BE2C (cell line): ENCODE data around the gene ATG7.
A peak's percentile ranks its signal among the peaks of the same experiment; 100 is the strongest.
"Not testable (repeated sequence)": the region's sequence is repeated elsewhere in the genome, so short reads cannot be mapped to it uniquely, and the experiment has no call there.

Experiments
- DNase-seq: peaks from one replicate; pipeline ENCODE4 v3.0.0-alpha.2; 2020
- H3K27me3 ChIP-seq: fragments of 250-450 bp; sonication (Bioruptor Pico); 2 replicates; pipeline ENCODE4 v1.5.1; 2020; ENCODE audit warnings: mild to moderate bottlenecking
- H3K36me3 ChIP-seq: fragments of 250-450 bp; sonication (Bioruptor Pico); 2 replicates; pipeline ENCODE4 v1.5.1; 2020; ENCODE audit warnings: mild to moderate bottlenecking
- H3K4me1 ChIP-seq: fragments of 250-450 bp; sonication (Bioruptor Pico); 2 replicates; pipeline ENCODE4 v1.5.1; 2020
- H3K4me3 ChIP-seq: 2 replicates; pipeline ENCODE4 v1.5.1; 2011; ENCODE audit warnings: low read depth, low read length
- H3K9me3 ChIP-seq: fragments of 250-450 bp; sonication (Bioruptor Pico); 2 replicates; pipeline ENCODE4 v1.5.1; 2020
- TF ChIP-seq, protein P1 (sequence below): IDR thresholded peaks from 2 replicates; pipeline ENCODE4 v1.5.1; 2012; ENCODE audit warnings: mild to moderate bottlenecking, low read depth, low read length

The ATG7 gene

DNA sequence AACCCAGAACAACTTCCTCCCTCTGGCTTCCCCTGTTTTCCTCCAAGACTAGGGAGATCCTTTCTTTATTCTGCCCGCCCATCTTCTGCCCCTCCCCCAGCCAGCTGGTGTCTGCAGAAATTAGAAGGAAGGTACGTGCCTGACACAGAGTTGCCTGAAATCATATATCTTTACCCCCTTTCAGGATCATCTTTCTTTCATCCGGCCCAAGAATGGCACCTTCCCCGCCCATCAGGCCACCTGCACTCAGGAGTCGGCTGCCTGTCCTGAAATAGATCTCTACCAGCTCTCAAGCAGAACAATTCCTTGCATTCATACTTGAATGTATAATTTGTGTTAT is 237.8 kb downstream of the ATG7 start:
- no peak for DNase-seq
- peaks cover 4% of the 10 kb centered on the region; the same call in 1 of the 2 replicates for H3K4me1 ChIP-seq
- no peaks in the 10 kb centered on the region for H3K9me3 ChIP-seq
- H3K36me3 ChIP-seq: no peaks in the 10 kb centered on the region
- TF ChIP-seq, protein P1, sequence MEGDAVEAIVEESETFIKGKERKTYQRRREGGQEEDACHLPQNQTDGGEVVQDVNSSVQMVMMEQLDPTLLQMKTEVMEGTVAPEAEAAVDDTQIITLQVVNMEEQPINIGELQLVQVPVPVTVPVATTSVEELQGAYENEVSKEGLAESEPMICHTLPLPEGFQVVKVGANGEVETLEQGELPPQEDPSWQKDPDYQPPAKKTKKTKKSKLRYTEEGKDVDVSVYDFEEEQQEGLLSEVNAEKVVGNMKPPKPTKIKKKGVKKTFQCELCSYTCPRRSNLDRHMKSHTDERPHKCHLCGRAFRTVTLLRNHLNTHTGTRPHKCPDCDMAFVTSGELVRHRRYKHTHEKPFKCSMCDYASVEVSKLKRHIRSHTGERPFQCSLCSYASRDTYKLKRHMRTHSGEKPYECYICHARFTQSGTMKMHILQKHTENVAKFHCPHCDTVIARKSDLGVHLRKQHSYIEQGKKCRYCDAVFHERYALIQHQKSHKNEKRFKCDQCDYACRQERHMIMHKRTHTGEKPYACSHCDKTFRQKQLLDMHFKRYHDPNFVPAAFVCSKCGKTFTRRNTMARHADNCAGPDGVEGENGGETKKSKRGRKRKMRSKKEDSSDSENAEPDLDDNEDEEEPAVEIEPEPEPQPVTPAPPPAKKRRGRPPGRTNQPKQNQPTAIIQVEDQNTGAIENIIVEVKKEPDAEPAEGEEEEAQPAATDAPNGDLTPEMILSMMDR: no peak
- no peak overlapping the region for H3K4me3 ChIP-seq
- H3K27me3 ChIP-seq: no peaks in the 10 kb centered on the region

DNA sequence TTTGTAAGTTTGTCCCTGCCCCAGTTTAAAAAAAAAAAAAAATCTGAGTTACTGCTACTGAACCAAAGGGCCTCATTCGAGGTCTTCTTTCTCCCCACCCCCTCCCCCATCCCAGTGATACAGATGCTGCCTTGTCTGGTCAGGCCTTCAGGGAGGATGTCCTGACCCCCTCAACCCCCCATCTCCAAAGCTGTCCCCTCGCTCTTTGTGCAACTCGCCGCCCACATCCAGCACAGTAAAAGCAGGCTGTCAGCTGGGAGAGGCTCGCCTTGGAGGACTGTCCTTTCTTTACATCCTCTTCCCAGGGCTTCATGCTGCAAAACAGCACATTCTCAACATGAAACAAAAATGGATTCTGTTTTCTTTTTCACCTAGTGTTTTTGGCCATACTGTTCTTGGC is 238.2 kb downstream of the ATG7 start:
- H3K36me3 ChIP-seq: no peaks in the 10 kb centered on the region
- H3K4me1 ChIP-seq: peaks cover 4% of the 10 kb centered on the region; the same call in 1 of the 2 replicates
- H3K4me3 ChIP-seq: no peak overlapping the region
- TF ChIP-seq, protein P1: no peak
- DNase-seq: no peak
- no peaks in the 10 kb centered on the region for H3K9me3 ChIP-seq
- H3K27me3 ChIP-seq: no peaks in the 10 kb centered on the region

DNA sequence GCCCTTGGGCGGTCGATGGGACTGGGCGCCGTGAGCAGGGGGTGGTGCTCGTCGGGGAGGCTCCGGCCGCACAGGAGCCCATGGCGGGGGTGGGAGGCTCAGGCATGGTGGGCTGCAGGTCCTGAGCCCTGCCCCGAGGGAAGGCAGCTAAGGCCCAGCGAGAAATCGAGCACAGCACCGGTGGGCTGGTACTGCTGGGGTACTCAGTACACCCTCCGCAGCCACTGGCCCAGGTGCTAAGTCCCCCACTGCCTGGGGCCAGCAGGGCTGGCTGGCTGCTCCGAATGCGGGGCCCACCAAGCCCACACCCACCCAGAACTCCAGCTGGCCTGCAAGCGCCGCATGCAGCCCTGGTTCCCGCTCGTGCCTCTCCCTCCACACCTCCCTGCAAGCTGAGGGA is 239.4 kb downstream of the ATG7 start:
- DNase-seq, H3K4me1 ChIP-seq, H3K27me3 ChIP-seq, H3K36me3 ChIP-seq, H3K9me3 ChIP-seq, H3K4me3 ChIP-seq: not testable (repeated sequence)

DNA sequence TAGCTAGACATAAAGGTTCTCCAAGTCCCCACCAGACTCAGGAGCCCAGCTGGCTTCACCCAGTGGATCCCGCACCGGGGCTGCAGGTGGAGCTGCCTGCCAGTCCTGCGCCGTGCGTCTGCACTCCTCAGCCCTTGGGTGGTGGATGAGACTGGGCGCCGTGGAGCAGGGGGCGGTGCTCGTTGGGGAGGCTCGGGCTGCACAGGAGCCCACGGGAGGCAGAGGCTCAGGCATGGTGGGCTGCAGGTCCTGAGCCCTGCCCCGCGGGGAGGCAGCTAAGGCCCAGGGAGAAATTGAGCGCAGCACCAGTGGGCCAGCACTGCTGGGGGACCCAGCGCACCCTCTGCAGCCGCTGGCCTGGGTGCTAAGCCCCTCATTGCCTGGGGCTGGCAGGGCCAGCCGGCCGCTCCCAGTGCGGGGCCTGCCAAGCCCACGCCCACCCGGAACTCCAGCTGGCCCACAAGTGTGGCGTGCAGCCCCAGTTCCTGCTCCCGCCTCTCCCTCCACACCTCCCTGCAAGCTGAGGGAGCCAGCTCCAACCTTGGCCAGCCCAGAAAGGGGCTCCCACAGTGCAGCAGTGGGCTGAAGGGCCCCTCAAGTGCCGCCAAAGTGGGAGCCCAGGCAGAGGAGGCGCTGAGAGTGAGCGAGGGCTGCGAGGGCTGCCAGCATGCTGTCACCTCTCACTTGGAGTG is 241.1 kb downstream of the ATG7 start:
- not testable (repeated sequence) for H3K27me3 ChIP-seq, H3K4me3 ChIP-seq, H3K9me3 ChIP-seq, DNase-seq, H3K4me1 ChIP-seq, H3K36me3 ChIP-seq

GRCh38 chr3:11513817-11514135 is 241.6 kb downstream of the ATG7 start:
- no peaks in the 10 kb centered on the region for H3K9me3 ChIP-seq
- peaks cover 2% of the 10 kb centered on the region; the same call in 1 of the 2 replicates for H3K4me1 ChIP-seq
- H3K36me3 ChIP-seq: no peaks in the 10 kb centered on the region
- H3K4me3 ChIP-seq: no peak overlapping the region
- no peak for DNase-seq
- TF ChIP-seq, protein P1: no peak
- H3K27me3 ChIP-seq: no peaks in the 10 kb centered on the region

DNA sequence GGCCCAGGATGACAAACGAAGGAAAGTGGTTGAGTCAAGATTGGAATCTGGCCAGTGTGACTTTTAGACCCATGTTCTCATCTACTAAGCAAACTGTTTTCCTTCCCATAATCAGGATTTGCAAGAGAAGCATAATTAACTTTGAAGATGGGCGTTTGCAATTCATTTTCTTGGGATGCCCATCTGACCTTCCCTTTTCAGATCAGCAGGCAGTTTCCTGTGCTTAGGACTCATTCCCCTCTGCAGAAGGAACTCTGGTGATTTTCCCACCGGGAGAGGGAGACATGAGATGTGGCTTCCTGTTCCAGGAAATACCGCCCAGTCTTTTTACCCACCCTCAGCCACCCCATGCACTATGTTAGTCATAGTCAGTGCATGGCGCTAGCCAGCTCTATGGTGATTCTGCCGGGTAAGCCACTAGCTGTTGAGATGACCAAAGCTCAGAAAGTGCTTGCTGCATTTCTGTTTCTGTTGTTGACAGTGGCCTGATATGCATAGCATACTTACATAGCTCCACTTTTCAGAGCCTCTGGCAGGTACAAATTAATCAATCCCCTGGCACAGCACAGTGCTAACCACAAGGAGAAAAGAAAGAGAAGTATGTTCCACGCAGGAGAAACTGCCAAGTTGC is 242.1 kb downstream of the ATG7 start:
- Histone ChIP-seq H3K36me3 (no peaks in the 10 kb centered on the region), H3K4me1 (no peaks in the 10 kb centered on the region), H3K4me3 (no peak overlapping the region), H3K9me3 (no peaks in the 10 kb centered on the region), H3K27me3 (no peaks in the 10 kb centered on the region)
- TF ChIP-seq, protein P1: no peak
- peak; percentile 11 for DNase-seq

DNA sequence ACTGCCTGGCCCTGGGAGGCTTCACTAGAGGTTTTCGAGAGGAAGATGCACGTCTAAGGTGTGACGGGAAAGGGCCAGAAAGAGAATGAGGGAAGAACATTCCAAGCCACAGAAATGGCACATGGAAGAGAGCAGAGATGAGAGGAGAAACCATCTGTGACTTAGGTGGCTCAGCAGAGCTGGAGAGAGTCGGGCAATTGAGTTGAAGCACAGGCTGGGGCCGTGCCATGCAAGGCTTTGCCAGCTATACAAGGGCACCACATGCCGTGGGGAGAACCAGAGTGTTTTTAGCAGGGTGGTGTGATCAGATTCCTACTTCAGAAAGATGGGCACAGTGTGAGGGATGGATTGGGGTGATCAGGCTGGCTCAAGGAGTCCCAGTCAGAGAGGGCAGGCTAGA is 245.4 kb downstream of the ATG7 start:
- TF ChIP-seq, protein P1: no peak
- Histone ChIP-seq H3K9me3 (no peaks in the 10 kb centered on the region), H3K36me3 (no peaks in the 10 kb centered on the region), H3K4me3 (no peak overlapping the region), H3K27me3 (no peaks in the 10 kb centered on the region), H3K4me1 (no peaks in the 10 kb centered on the region)
- no peak for DNase-seq
